CD4-positive, alpha-beta T cell treated with Interleukin-4 for 4 hours (primary cell): ENCODE results near the gene WNT2.

Experiments
- DNase-seq: peaks from one replicate; pipeline ENCODE4 v3.0.0-alpha.2; 2020

WNT2 gene

DNA sequence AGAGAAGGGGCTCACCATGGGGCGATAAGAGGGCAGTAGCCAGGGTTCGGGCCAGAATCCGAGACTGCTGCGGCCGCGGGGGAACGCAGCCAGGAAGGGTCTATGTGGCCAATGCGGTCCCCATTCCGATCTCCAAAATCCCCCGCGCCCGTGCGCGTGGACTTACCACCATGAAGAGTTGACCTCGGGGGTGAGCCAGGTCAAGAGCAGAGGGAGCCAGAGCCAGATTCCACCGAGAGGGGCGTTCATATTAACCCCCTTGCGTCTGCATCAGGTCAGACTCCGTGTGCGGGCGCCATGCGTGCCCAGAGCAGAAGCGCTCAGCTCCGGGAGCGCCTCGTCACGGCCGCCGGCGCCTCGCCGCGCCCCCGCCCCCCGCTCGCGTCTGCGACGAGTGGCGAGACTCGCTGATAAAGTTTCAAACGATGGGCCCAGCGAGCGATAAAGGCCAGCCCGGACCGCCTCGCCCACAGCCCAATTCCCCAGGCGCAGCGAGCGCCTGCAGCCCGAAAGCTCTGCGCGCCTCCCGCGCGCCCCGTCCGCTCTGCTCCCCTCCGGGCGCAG lies at the start of gene WNT2:
TSS of gene WNT2 (minus strand) at position 318 of the 564 bp plus-strand sequence. CDS start at position 249, 69 bp downstream.
- DNase-seq, result no peak

DNA sequence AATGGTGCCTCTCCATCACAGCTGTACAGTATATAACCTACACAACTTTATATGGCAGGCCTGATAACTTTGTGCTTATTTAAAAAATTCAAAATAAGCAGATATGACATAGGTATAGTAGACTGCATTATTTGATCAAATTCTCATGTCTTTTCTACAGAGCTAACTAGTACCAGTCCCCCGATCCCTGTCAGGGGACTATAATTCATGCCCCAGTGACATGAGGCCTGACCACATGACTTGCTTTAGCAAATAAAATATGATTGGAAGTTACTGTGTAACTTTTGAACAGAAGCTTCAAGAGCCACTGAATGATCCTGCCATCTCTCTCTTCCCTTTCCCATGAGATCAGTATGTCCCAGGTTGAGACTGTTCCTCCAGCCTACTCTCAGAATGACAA lies 49.2 kb upstream of the WNT2 start:
- no peak for DNase-seq

DNA sequence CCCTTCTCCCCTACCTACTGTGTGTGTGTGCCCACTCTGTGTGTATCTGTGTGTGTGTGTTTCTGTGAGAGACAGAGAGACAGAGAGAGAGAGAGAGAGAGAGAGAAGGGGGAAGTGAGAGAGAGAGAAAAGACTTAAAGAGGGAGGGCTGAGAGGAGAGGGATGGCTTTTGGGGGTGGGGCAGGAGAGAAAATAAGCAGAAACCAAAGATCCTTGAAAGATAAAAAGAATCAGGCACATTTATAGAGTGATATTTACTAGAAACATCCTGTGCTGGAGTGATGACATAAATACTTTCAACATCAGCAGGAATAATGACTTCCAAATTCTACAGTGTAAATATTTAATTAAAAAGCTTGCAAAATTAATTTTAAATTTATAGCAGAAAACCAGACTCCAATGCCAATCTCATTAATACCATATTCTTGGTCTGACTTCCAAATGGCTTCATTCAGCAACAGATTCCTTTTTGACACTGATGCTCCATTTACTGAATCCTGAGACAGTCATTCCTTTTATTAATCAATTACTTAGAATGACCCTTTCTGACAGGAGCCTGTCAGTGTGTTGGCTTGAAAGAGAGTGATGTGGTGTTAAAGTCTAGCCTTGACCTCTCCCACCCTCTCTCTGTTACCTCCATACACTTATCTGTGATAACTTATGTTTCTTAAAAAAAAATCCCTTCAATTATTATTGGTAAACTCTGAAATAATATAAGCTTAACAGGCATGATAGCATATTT lies 41.7 kb upstream of the WNT2 start:
- no peak for DNase-seq

DNA sequence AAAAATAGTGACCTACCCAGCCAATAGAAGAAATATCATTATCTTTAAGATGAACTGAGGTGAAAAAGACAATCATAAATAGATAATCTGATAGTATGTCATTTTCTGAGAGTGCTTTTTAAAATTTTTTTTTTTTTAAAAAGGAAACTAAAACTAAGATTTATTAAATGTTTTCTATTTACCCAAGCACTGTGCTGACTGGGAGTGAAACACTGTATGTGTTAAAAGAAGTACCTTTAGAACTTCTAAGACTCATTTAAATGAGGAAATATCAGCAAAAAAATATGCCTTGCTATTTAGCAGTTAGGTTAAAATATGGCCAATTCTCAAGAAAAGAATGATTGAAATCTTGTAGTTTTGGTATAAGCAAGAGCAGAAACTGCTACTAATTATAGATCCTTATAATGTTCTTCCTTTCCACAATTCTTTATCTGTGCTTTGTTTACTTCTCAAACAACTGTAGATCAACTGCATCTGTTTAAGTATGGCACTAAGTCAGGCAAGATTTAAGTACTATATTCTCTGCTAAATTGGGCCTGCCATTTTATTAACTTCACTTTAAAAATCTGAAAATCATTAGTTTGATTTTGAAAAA lies 39.5 kb upstream of the WNT2 start:
- no peak for DNase-seq

DNA sequence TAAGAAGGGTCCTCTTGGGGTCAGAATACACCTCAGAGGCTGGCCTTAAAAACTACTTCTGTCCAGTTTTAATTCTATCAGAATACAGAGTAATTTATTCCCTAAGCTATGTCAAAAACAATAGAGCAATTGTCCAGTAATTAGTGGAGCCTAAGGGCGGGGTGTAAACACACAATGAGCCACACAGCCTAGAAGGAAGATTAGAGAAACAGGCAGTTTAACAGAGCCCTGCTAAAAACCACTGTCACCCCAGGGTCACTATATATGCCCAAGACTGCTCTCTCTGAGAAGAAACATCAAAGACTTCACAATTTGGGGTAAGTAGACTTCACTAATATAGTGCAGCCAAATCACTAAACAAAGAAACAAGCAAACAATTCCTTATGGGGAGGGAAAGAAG lies 27.2 kb upstream of the WNT2 start:
- DNase-seq, result no peak

DNA sequence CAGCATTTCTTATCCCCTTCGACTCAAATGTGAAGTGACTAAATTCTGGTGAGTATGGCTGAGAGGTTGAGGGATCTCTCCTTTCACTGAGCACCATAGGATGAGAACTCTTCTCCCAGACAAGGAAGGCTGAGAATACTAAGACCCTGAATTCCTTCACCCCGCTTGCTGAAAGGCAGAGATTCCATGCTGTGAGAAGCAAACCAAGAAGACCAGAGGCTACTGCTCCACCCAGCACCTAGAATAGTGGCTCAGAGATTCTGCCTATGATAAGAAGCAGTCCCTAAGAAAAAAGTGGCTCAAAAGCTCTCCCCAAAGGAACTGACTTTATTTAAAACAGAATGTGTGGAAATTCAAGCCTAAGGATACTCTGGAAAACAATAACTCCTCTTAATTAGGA lies 26.7 kb upstream of the WNT2 start:
- DNase-seq, result no peak

DNA sequence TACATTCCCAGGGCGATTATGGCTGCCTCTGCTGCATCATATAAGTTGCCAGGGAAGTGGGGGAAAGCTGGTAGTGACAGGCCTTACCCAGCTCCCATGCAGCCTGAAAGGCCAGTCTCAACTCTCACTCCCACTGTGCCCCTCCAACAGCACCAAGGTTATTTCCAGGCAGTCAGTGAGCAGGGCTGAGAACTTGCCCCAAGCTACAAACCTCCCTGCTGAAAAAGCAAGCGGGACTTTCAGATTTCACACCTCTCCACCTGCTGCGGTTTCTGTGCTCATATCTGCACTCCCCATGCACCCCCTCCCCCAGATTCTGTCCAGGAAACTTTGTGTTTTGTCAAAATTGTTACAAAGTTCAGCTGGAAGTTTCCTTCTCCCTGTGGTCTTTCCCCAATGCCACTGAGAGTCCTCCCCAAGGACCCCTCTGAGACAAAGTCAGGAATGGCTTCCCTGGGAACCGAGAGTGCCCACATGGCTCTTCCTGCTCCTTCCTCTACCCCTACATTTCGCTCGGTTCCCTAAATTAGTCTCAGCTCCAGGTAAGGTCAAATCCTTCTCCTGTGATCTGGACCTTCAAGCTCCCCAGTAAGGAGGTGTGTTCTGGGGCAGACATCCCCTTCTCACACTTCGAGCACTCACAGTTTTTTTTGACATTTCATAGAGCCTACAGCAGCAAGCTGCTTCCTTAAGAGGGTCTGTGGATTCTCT lies 25.3 kb upstream of the WNT2 start:
- no peak for DNase-seq

DNA sequence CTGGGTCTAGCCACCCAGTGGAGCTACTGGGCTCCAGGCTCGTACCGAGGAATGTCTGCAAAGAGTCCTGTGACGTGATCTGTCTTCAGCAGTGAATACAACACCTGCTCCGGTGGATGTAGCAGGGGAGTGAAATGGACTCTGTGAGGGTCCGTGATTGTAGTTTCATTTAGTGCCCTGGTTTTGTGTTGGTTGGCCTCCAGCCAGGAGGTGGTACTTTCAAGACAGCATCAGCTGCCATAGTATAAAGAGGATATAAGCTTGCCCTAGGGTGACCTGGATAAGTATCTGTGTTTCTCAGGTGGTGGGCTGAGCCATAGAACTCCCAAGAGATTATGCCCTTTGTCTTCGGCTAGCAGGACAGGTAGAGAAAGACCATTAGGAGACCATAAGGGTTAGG lies 24.6 kb upstream of the WNT2 start:
- DNase-seq, result no peak

DNA sequence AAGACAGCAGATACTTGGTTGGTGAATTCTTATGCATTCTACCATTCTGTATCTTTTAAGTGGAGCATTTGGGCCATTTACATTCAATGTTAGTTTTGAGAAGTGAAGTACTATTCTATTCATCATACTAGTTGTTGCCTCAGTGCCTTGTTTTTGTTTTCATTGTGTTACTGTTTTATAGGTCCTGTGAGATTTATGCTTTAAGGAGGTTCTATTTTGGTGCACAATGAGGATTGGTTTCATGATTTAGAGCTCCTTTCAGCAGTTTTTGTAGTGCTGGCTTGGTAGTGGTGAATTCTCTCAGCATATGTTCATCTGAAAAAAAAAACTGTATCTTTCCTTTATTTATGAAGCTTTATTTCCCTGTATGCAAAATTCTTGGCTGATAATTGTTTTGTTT lies 23.3 kb upstream of the WNT2 start:
- DNase-seq, result no peak

DNA sequence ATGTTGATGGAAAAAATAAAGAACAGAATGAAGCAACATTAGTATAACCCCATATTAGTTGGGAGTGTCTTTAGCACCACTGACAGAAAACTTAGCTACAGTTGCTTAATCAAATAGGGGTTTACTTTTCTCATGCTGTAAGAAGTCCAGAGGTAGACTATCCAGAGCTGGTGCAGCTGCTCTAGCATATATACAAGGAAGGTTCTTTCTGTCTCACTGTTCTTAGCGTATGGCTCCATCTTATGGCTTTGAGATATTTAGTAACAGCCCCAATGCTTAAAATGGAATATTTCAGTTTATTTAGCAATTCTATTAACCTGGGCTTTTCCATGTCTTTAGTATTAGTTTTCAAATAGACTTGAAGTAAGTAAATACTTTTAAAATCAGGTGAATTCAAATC lies 15.2 kb upstream of the WNT2 start:
- no peak for DNase-seq

DNA sequence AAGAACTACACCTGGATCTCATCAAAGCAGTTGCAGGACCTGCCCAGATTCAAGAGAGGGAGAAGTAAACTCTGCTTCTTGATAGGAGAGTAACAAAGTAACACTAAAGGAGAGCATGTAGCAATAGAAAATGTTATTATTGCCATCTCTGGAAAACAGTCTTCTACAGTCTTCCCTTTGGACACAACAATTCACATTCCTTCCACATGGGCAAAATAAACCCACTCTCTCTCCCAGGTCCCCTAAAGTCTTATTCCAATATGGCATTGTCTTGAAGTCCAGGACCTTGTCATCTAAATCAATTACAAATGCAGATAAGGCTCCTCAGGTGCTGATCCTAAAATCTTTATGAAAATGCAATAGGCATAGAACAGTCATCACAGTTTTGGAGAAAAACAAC lies 10.3 kb upstream of the WNT2 start:
- no peak for DNase-seq

DNA sequence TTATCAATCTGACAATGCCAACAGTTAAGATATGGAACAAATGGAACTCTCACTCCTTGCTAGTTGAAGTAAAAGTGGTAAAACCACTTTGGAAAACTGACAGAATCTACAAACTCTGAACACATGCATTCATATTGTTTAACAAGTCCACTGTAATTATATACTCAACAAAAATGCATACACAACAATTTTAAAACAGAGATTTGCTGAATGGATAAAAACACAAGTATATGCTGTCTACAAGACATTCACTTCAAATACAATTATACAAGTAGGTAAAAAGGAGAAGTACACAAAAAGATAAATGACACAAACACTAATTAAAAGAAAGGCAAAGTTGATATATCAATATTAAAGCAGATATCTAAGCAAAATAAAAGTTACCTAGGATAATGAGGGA lies 9.2 kb upstream of the WNT2 start:
- DNase-seq, result no peak

DNA sequence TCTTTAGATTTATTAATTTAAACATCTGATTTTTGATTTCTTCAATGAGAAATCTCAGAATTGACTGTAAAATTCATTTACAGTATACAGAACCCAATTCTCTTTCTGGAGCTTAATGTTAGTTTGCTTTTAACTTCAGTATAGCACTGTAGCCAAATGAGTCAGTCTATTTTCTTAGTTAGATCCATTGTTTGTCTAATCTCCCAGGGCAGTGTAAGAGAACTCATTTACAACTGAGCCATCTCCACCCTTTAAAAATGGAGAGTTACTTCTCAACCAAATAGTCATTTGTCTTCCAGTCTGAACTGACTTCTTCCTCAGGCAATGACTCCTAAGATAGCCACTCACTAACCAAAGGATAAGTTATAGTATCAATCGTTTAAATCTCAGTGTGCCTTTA lies 3.0 kb upstream of the WNT2 start:
- no peak for DNase-seq

DNA sequence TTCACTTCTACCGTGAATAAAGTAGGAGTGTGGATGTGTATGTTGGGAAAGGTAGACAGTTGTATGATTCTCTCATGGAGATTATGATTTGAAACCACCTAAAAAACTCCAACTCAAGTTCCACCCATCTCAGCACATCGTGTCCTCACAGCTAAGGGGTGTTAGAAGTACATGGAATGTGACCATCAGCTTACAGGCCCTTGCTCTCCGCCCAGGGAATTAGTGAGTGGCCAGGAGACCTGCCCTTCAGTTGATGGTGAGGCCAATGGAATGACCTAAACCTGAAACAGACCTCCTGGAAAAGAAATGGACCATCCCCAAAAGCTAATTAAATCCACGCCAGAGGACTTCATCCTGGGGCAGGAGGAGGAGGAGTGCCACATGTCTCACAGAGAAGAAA lies 2.1 kb upstream of the WNT2 start:
- no peak for DNase-seq

DNA sequence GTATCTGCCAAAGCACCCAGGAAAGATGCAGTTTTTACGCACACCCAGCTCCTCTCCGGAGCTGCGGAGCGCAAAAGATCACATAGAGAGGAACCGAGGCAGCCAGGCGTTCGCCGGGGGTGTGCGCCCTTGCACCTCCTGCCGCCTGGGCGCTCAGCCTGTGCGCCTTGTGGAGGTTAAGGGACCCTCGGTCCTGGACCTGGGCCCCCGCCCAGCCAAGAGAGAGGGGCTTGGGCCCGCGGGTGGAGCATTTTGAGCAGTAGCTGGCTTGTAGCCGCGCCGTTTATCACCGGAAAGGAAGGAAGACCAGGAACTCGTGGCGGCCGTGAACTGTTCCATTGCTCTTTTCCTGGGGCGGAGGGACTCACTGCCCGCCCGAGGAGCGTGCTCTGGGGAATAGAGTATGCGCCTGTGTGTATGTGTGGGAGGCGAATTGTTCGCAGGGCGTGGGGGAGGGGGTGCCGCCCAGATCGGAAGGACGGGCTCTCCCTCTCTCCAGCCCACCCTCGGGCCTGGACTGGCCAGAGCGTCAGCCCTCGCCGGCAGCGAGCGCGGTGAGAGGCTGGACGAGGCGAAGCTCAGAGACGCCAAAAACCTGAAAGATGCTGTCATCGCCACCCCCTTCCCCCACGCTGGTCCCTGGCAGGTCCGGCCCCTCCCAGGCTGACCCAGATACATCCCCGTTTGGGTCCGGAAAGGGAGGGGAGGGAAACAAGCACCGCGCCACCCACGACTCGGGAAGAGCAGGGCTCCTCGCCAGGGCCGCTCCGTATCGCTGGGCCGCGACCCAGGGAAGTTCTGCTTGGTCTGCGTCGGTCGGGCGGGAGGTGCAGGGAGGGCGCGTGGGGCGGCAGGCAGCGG lies 1.2 kb upstream of the WNT2 start:
- no peak for DNase-seq

DNA sequence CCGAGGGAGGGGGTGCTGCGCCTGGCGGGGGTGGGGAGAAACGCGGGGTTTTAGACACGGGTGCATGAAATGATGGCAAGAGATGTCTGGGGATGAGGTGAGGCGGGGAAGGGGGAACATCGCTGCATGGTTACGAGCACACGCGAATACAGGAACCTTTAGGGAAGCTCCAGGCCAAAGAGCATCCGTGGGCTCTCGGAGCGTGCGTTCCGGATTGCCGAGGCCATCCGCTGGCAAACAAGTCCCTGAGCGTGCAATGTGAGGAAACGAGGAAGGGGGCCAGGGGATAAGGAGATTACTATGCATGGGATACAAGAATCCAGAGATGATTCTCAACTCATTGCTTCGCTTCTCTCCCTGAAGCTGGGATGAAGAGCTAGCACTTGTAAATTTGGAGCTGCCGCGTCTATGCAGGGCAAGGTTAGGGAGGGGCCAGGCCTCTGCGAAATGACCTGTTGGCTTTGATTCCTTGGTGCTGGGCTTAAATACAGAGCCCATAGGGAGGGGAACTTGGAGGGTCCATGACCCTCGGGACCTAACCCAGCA lies 520 bp upstream of the WNT2 start:
- DNase-seq, result no peak

DNA sequence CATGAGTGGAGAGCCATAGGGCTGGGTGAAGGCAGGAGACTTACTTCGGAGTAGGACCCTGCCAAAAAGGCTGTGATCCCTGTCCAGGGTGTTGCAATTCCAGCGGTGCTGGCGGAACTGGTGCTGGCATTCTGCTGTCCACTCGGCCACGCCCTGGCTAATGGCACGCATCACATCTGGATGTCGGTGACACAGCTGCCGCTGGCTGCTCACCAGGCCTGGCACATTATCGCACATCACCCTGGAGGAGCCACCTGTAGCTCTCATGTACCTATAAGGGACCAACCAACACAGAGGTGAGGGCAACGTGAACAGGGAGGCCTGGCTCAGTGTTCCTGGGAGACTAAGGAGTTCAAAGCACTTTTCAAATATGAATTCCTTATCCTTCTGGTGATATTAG lies 2.3 kb downstream of the WNT2 start:
- DNase-seq, result no peak

DNA sequence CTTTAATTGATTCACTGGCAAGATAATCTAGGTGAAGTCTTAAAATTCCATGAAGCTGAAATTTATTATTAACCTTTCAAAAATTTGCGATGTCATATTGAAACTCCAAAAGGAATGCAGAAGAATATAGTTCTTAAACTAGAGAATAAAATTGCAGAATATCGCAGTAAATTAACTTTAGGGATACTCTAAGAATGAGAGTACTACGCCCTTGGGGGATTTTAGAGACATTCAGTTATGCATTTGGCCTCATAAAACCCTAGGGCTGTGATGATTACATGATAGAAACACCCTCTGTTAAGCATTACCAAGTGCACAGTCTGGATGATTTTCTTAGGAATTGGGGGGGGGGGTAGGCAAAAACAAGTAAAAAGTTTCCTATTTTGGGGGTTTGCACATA lies 3.7 kb downstream of the WNT2 start:
- no peak for DNase-seq

DNA sequence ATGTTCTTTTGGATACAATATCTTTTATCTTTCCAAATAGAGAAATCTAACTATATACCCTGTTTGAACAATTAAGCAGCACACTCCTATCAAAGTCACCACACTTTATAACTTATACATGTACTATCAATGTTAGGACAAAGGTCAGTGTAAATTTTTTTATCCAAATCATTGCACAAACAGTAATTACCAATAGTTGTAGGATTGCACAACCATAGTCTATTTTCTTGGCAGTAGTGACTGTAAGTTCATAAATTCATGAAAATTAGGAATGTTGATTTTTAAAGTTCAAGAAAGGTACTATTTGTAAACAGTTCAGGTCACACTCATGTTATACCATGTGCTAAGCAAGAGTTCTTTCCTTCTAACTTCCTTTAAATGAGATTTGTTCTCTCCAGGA lies 9.3 kb downstream of the WNT2 start:
- DNase-seq, result no peak

DNA sequence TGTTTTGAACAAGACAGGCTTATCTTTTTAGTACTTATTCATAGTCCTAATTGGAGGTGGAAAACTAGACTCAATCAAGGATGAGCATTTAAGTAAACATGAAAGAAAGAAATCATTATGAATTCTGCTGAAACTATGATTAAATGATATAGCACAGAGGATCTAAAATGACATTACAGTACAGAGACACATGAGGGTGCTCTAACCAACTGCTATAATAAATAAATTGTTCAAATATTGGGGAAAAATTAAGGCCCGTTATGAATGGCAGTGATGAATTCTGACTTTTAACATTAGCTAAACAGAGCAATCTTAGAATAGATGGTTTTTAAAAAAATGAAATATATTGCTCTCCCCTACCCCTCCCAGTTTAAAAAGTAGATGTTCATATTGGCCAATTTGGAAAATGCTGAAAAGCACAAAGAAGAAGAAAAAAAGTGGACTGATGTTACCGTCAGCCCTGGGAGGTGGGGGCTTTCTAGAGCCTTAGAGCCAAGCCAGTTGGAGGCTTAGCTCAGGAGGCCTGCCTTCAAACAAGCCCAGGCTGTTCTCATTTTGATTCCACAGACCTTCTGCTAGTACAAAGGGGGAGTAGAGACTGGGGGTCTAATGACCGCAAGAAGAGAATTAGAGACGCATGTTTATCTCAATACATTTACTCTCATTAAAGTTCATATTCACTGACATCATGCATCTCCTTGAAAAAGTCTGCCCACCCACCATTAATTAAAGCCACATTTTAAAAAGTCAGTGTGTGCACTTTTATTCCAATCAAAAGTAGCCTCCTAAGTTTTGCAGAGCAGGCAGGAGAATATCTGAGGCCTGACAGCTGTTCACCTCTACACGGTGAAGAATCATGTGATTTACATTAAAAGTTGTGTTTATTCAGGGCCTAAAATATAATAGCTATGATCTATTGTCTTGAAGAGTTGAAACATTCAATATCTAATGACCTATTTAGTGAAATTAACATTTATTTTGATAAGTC lies 10.0 kb downstream of the WNT2 start:
- DNase-seq, result no peak

DNA sequence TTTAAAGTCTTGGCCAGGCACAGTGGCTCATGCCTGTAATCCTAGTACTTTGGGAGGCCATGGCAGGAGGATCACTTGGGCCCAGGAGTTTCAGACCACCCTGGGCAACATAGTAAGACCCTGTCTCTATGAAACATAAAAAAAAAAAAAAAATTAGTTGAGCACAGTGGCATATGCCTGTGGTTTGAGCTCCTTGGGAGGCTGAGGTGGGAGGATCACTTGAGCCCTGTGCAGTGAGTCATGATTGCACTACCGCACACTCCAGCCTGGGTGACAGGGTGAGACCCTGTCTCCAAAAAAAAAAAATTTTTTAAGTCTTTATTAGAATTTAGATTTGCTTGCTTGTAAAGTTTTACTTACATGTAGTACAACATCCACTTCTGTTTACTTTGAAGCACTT lies 14.0 kb downstream of the WNT2 start:
- no peak for DNase-seq

DNA sequence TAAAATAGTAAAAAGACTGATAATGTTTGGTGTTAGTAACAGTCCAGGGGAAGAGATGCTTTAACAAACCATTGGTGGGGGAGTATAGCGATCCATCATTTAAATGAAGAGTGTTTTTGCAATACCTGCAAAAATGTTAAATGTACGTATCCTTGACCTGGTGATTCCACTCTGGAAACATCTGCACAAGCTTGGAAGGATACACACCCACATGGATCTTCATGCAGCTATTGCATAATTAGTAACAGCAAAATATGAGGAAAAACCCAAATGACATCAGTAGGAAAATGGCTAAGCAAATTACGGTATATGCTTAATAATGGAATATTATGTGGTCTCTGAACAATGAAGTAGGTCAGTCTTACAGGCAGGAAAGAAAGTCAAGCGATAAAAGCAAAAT lies 20.5 kb downstream of the WNT2 start:
- no peak for DNase-seq
